ENCODE results near the gene AFAP1L1. TPM values are rescaled to one million over a fixed set of nuclear protein-coding genes. Genes with fewer than 3 reads are reported as not detected.

The AFAP1L1 gene
- total and polyA plus RNA-seq, 9 of the 15 experiments (the other 6 are each of a cell fraction or from before 2014, with no cell fraction given), result 0.01 to 0.12 (median 0.03) TPM; not detected in 4

DNA sequence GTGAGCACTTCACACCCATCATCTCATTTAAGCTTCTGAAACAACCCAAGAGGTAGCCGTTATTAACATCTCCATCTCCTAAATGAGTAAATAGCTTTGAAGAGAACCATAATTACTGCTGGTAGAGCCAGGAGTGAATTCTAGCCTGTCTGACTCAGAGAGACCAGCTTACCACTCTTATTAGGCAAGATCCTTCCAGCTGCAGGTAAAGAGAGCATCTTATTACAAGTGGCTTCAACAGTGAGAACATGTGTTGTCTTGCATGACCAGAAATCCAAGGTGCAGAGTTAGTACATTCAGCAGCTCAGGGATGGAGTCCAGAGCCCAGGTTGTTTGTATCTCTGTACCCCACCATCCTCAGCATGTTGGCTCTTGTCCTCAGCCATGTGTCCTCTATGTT lies 10.9 kb upstream of the AFAP1L1 start:
- in situ Hi-C loops (cut with MboI) (loop anchor here (25.0 kb wide), 1 partner anchor 823 kb away; no protein-coding TSS in a partner anchor), intact Hi-C loops (cut with micrococcal nuclease) (loop anchor here (10.0 kb wide), 1 partner anchor 306 kb away; no protein-coding TSS in a partner anchor)
- WGBS (ENCODE audit: insufficient coverage, low coverage, missing lambda C conversion rate), result 0% methylated on average over 1 of the region's 1 CpG
- no peaks in the 10 kb centered on the region for H4K20me1 ChIP-seq (replicated peaks; ENCODE audit: control insufficient read depth, insufficient read depth, low read length)
- H3K4me3 ChIP-seq, result no peak overlapping the region
- no peak overlapping the region for H3K27ac ChIP-seq (ENCODE audit: extremely low read depth, low read depth, low read length)
- peaks cover 11 to 40% of the 10 kb centered on the region in 2 experiments; a peak in 3 of 5 replicates for H3K27me3 ChIP-seq (ENCODE audit: control insufficient read depth in 2 of 2, insufficient read depth in 2 of 2, low read length in 2 of 2)
- no peaks in the 10 kb centered on the region for H3K79me2 ChIP-seq (ENCODE audit: control insufficient read depth, insufficient read depth, low read length)
- no peaks in the 10 kb centered on the region for H3K9me3 ChIP-seq (replicated peaks; ENCODE audit: control insufficient read depth, insufficient read depth, low read depth, low read length)
- H3K36me3 ChIP-seq (ENCODE audit: control insufficient read depth, insufficient read depth, low read length), result no peaks in the 10 kb centered on the region
- H3K9me1 ChIP-seq (ENCODE audit: control insufficient read depth, insufficient read depth, low read length), result no peaks in the 10 kb centered on the region
- ChIA-PET CTCF (ENCODE audit: low intra/inter-chr PET ratio) (interaction anchor here (0.5 to 0.6 kb wide), 2 partner anchors 150 to 615 kb away, joined by 3 to 5 read pairs; no protein-coding TSS in a partner anchor), POLR2A (no interaction called here)
- no peak for FAIRE-seq
- TF ChIP-seq ZC3H8 (IDR thresholded peaks at IDR 0.05), result no peak
- no peak overlapping the region for H3K9ac ChIP-seq (ENCODE audit: insufficient read depth in 1 of 2, low read depth in 2 of 2, low read length in 2 of 2)
- no TSS peak for BruUV-seq (replicated peaks)
- no peak overlapping the region for H2AFZ ChIP-seq (ENCODE audit: low read depth, low read length)
- no peak overlapping the region for H3K4me2 ChIP-seq (ENCODE audit: insufficient read depth, low read length)
- no peaks in the 10 kb centered on the region; a peak in 1 of 5 replicates for H3K4me1 ChIP-seq (replicated peaks in 1 of 2; ENCODE audit: control insufficient read depth in 2 of 2, insufficient read depth in 2 of 2, low read length in 2 of 2)
- DNase-seq (ENCODE audit: extremely low read depth in 1 of 4, low spot score in 3 of 4), result no peak
- no peak for ATAC-seq

- Histone ChIP-seq H3K79me2 (ENCODE audit: control insufficient read depth, insufficient read depth, low read length) (no peaks in the 10 kb centered on the region), H3K4me3 (no peak overlapping the region), H3K9me3 (replicated peaks; ENCODE audit: control insufficient read depth, insufficient read depth, low read depth, low read length) (no peaks in the 10 kb centered on the region), H3K27ac (ENCODE audit: extremely low read depth, low read depth, low read length) (no peak overlapping the region), H3K27me3 (ENCODE audit: control insufficient read depth in 2 of 2, insufficient read depth in 2 of 2, low read length in 2 of 2) (peaks cover 11 to 40% of the 10 kb centered on the region in 2 experiments; a peak in 3 of 5 replicates), H3K4me2 (ENCODE audit: insufficient read depth, low read length) (no peak overlapping the region), H3K36me3 (ENCODE audit: control insufficient read depth, insufficient read depth, low read length) (no peaks in the 10 kb centered on the region), H3K4me1 (replicated peaks in 1 of 2; ENCODE audit: control insufficient read depth in 2 of 2, insufficient read depth in 2 of 2, low read length in 2 of 2) (no peaks in the 10 kb centered on the region; a peak in 1 of 5 replicates), H3K9me1 (ENCODE audit: control insufficient read depth, insufficient read depth, low read length) (no peaks in the 10 kb centered on the region), H3K9ac (ENCODE audit: insufficient read depth in 1 of 2, low read depth in 2 of 2, low read length in 2 of 2) (no peak overlapping the region), H4K20me1 (replicated peaks; ENCODE audit: control insufficient read depth, insufficient read depth, low read length) (no peaks in the 10 kb centered on the region), H2AFZ (ENCODE audit: low read depth, low read length) (no peak overlapping the region)
- ChIA-PET POLR2A (no interaction called here), CTCF (ENCODE audit: low intra/inter-chr PET ratio) (interaction anchor here (0.5 to 0.6 kb wide), 2 partner anchors 150 to 615 kb away, joined by 3 to 5 read pairs; no protein-coding TSS in a partner anchor)
- DNase-seq (ENCODE audit: extremely low read depth in 1 of 4, low spot score in 3 of 4) (no peak), FAIRE-seq (no peak), ATAC-seq (no peak)
- intact Hi-C loops (cut with micrococcal nuclease) (loop anchor here (10.0 kb wide), 1 partner anchor 306 kb away; no protein-coding TSS in a partner anchor), in situ Hi-C loops (cut with MboI) (loop anchor here (25.0 kb wide), 1 partner anchor 824 kb away; no protein-coding TSS in a partner anchor)
- WGBS (ENCODE audit: insufficient coverage, low coverage, missing lambda C conversion rate), result 2% methylated on average over 7 of the region's 7 CpGs
- TF ChIP-seq CEBPG (CRISPR knock-in tag; IDR thresholded peaks at IDR 0.05) (no peak), CEBPG (tag; conservative IDR thresholded peaks at IDR 0.05 in 1 of 2, IDR thresholded peaks at IDR 0.05 in 1 of 2) (0 out of 4 replicates have a peak, but pooled peaks of 1 of the 2 experiments have one; percentile 21), KHSRP (IDR thresholded peaks at IDR 0.05) (no peak)
- no TSS peak for BruUV-seq (replicated peaks)
Observed at GRCh38 chr5:149261246-149261645, 10.4 kb upstream of the AFAP1L1 start.

Measured in K562 (cell line).